CD14-positive monocyte (primary cell): ENCODE results near the gene MCF2L. TPM values are rescaled to one million over a fixed set of nuclear protein-coding genes. Genes with fewer than 3 reads are reported as not detected.

Source experiments
- DNase-seq, 3 donors: peaks; one replicate each; pipeline ENCODE4 v3.0.0-alpha.2; 2011 to 2022
- H2AFZ ChIP-seq: 2 replicates; pipeline ENCODE4 v1.6.0; 2012; ENCODE audit warnings: mild to moderate bottlenecking, low read depth, low read length, inconsistent platforms; ENCODE audit not compliant: insufficient read depth, poor library complexity, severe bottlenecking
- H3K27ac ChIP-seq, 2 donors: 1 replicate in 1 of 2; 2 replicates in 1 of 2; pipeline ENCODE4 v1.5.1; 2012 to 2013; ENCODE audit warnings: low read length in 2 of 2, control low read depth in 1 of 2, inconsistent platforms in 1 of 2, low read depth in 1 of 2, mild to moderate bottlenecking in 1 of 2
- H3K27me3 ChIP-seq, 2 donors: one replicate each; pipeline versions ENCODE4 v1.6.0 to v1.6.1; 2011 to 2013; ENCODE audit warnings: low read length in 2 of 2; ENCODE audit not compliant: control insufficient read depth in 2 of 2, insufficient read depth in 2 of 2
- H3K36me3 ChIP-seq, 2 donors: replicated peaks in 1 of 2; 1 replicate in 1 of 2; 2 replicates in 1 of 2; pipeline versions ENCODE4 v1.5.1 to v1.6.1; 2012 to 2013; ENCODE audit warnings: low read length in 2 of 2, control low read depth in 1 of 2, inconsistent platforms in 1 of 2, mild to moderate bottlenecking in 1 of 2; ENCODE audit not compliant: insufficient read depth in 2 of 2, control insufficient read depth in 1 of 2
- H3K4me1 ChIP-seq, 2 donors: 1 replicate in 1 of 2; 2 replicates in 1 of 2; pipeline versions ENCODE4 v1.5.1 to v1.6.1; 2012 to 2013; ENCODE audit warnings: low read length in 2 of 2, control low read depth in 1 of 2, inconsistent platforms in 1 of 2, mild to moderate bottlenecking in 1 of 2, moderate library complexity in 1 of 2; ENCODE audit not compliant: insufficient read depth in 2 of 2, control insufficient read depth in 1 of 2
- H3K4me2 ChIP-seq: replicated peaks from 2 replicates; pipeline ENCODE3; 2012; ENCODE audit warnings: low read length, moderate library complexity, mild to moderate bottlenecking; ENCODE audit not compliant: poor library complexity, severe bottlenecking; ENCODE audit errors: extremely low read depth
- H3K4me3 ChIP-seq, 3 experiments: fragments of 200-600 bp in 1 of 3; sonication (generic) in 1 of 3; replicated peaks in 1 of 3; 1 replicate in 2 of 3; 2 replicates in 1 of 3; pipeline ENCODE4 v1.5.1; 2011 to 2013; ENCODE audit warnings: low read length in 3 of 3, mild to moderate bottlenecking in 3 of 3, control low read depth in 2 of 3, low read depth in 2 of 3, inconsistent platforms in 1 of 3, moderate library complexity in 1 of 3
- H3K79me2 ChIP-seq: 2 replicates; pipeline ENCODE4 v1.6.0; 2012; ENCODE audit warnings: mild to moderate bottlenecking, control low read depth, inconsistent platforms, low read length, moderate library complexity; ENCODE audit not compliant: insufficient read depth
- H3K9ac ChIP-seq: 2 replicates; pipeline ENCODE4 v1.6.0; 2017; ENCODE audit warnings: low read length, mild to moderate bottlenecking; ENCODE audit not compliant: insufficient read depth, poor library complexity, severe bottlenecking
- H3K9me3 ChIP-seq, 2 donors: replicated peaks in 1 of 2; 1 replicate in 1 of 2; 2 replicates in 1 of 2; pipeline versions ENCODE4 v1.5.1 to v1.6.1; 2012 to 2013; ENCODE audit warnings: low read length in 2 of 2, control low read depth in 1 of 2; ENCODE audit not compliant: control insufficient read depth in 1 of 2, insufficient read depth in 1 of 2
- H4K20me1 ChIP-seq: 2 replicates; pipeline ENCODE4 v1.6.0; 2012; ENCODE audit warnings: mild to moderate bottlenecking, low read length, control low read depth, moderate library complexity; ENCODE audit not compliant: insufficient read depth
- H3K27ac Mint-ChIP-seq, 7 donors: one replicate each; pipeline ENCODE4 v1.8.0; 2020; ENCODE audit warnings: mild to moderate bottlenecking in 7 of 7, mixed read lengths in 7 of 7, moderate library complexity in 6 of 7, inconsistent platforms in 2 of 7
- H3K27me3 Mint-ChIP-seq, 3 donors: one replicate each; pipeline ENCODE4 v1.8.0; 2021 to 2022; ENCODE audit warnings: low read depth in 3 of 3, mild to moderate bottlenecking in 3 of 3, mixed read lengths in 3 of 3, moderate library complexity in 3 of 3, inconsistent platforms in 1 of 3
- H3K36me3 Mint-ChIP-seq, 2 donors: one replicate each; pipeline ENCODE4 v1.8.0; 2020; ENCODE audit warnings: mixed read lengths in 2 of 2, inconsistent platforms in 1 of 2, mild to moderate bottlenecking in 1 of 2
- H3K4me1 Mint-ChIP-seq: one replicate; pipeline ENCODE4 v1.8.0; 2020; ENCODE audit warnings: mild to moderate bottlenecking, mixed read lengths
- H3K4me3 Mint-ChIP-seq, 2 donors: one replicate each; pipeline ENCODE4 v1.8.0; 2020; ENCODE audit warnings: mild to moderate bottlenecking in 2 of 2, mixed read lengths in 2 of 2, moderate library complexity in 1 of 2
- H3K9me3 Mint-ChIP-seq, 7 donors: one replicate each; pipeline ENCODE4 v1.8.0; 2020 to 2022; ENCODE audit warnings: mixed read lengths in 7 of 7, mild to moderate bottlenecking in 6 of 7, moderate library complexity in 6 of 7, inconsistent platforms in 2 of 7
- WGBS: methylation state at CpG from one replicate; pipeline ENCODE4 v1.1.5; 2013; ENCODE audit warnings: missing lambda C conversion rate; ENCODE audit not compliant: insufficient coverage; 5-methylcytosine and 5-hydroxymethylcytosine counted together
- intact Hi-C, 2 donors: fragments of 100-400 bp; cut with micrococcal nuclease; formaldehyde crosslinking; loops; one replicate each; pipeline versions ENCODE4 v1.15.0 to v1.15.1; 2023
- polyA plus RNA-seq, 3 donors: library from polyadenylated mRNA; depleted of rRNA in 1 of 3; unstranded in 2 of 3; stranded (reverse) in 1 of 3; fragments of 300-500 nt in 2 of 3; fragments of >200 nt in 1 of 3; fragmentation: Illumina TruSeq in 2 of 3; gene quantifications; 1 replicate in 2 of 3; 2 replicates in 1 of 3; pipeline ENCODE4 v1.2.3, GENCODE V29; 2012 to 2021
- TF ChIP-seq, protein P1 (sequence below): fragments of 200-600 bp; IDR thresholded peaks from one replicate; pipeline ENCODE4 v1.8.0; 2022; ENCODE audit warnings: antibody characterized with exemption, mild to moderate bottlenecking

MCF2L gene
- polyA plus RNA-seq, 3 donors: not detected

DNA sequence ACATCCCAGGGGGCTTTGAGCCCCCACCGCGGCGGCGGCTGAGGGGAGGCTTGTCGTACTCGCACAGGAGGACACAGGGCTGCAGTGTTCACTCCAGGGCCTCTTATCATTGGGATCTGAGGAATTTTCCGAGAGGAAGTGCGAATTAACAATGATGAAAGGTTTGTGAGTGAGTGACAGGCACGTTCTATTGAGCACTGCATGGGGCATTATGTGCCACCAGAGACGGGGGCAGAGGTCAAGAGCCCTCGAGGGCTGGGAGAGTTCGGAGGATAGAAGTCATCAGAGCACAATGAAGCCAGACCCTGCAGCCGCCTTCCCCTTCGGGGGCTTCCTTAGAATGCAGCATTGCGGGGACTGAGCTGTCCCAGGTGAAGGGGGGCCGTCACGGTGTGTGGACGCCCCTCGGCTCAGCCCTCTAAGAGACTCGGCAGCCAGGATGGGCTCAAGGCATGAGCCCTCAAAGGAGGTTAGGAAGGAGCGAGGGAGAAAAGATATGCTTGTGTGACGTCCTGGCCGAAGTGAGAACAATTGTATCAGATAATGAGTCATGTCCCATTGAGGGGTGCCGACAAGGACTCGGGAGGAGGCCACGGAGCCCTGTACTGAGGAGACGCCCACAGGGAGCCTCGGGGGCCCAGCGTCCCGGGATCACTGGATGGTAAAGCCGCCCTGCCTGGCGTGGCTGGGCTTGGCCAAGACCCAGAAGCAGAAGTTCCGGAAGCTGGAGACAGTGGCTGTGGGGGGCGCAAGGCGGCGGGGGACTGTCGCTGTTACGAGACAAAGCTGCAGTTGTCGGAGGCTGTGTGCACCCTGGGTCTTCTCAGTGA, 53.9 kb downstream of the MCF2L start:
- TF ChIP-seq, protein P1, sequence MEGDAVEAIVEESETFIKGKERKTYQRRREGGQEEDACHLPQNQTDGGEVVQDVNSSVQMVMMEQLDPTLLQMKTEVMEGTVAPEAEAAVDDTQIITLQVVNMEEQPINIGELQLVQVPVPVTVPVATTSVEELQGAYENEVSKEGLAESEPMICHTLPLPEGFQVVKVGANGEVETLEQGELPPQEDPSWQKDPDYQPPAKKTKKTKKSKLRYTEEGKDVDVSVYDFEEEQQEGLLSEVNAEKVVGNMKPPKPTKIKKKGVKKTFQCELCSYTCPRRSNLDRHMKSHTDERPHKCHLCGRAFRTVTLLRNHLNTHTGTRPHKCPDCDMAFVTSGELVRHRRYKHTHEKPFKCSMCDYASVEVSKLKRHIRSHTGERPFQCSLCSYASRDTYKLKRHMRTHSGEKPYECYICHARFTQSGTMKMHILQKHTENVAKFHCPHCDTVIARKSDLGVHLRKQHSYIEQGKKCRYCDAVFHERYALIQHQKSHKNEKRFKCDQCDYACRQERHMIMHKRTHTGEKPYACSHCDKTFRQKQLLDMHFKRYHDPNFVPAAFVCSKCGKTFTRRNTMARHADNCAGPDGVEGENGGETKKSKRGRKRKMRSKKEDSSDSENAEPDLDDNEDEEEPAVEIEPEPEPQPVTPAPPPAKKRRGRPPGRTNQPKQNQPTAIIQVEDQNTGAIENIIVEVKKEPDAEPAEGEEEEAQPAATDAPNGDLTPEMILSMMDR: no peak

DNA sequence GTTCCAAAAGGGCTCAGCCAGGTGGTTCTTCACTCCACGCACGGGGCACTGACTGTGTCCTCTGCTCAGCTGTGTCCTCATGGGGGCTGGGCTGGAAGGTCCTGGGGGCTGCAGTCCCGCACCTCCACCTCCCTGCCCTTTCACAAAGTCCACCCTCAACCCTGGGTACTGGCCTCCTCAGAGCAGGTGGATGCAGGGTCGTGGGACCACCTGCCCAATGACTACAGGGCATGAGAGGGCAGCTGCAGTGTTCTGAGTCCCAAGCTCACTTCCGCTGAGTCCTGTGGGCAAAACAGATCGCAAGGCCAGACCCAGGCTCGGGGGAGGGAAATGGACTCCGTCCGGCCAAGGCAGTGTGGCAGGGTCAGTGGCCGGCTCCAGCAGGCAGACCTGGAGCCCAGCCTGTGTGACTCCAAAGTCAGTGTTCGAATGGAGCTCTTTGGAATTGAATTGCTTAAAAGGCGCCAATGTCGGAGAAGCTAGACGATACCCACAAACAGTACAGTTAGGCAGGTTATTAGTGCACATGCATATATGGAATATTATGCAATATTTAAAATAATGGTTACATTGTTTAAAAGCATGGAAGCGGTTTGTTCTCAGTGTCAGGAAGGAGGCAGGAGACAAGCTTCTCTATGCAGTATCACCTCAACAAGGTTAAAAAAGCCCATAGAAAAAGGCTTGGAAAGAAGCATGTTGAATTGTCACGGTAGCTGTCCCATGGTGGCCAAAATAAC, 54.8 kb downstream of the MCF2L start:
- Histone ChIP-seq H3K27me3 (no peaks in the 10 kb centered on the region), H2AFZ (no peak overlapping the region), H3K36me3 (no peaks in the 10 kb centered on the region), H3K4me3 (no peak overlapping the region), H3K4me2 (no peak overlapping the region), H3K27ac (no peak overlapping the region), H3K9me3 (peaks cover 0 to 6% of the 10 kb centered on the region in 2 donors), H3K9ac (no peak overlapping the region), H3K4me1 (no peaks in the 10 kb centered on the region), H4K20me1 (no peaks in the 10 kb centered on the region), H3K79me2 (no peaks in the 10 kb centered on the region)
- H3K36me3 Mint-ChIP-seq: no peaks in the 10 kb centered on the region
- DNase-seq: no peak
- peaks cover 0 to 5% (median 5%) of the 10 kb centered on the region in 3 donors for H3K27me3 Mint-ChIP-seq
- H3K9me3 Mint-ChIP-seq: peaks cover 0 to 19% (median 5%) of the 10 kb centered on the region in 7 donors
- 82% methylated on average over 12 of the region's 16 CpGs for WGBS
- no peak overlapping the region for H3K4me3 Mint-ChIP-seq
- intact Hi-C loops: no loop called here
- TF ChIP-seq, protein P1: no peak
- H3K27ac Mint-ChIP-seq: no peak overlapping the region
- H3K4me1 Mint-ChIP-seq: no peaks in the 10 kb centered on the region

More for the DNA sequence above, 53.9 kb downstream of the MCF2L start:
- Mint-ChIP-seq H3K27ac (no peak overlapping the region), H3K27me3 (peaks cover 0 to 9% (median 5%) of the 10 kb centered on the region in 3 donors), H3K9me3 (peaks cover 0 to 19% (median 5%) of the 10 kb centered on the region in 7 donors), H3K4me3 (no peak overlapping the region), H3K36me3 (no peaks in the 10 kb centered on the region), H3K4me1 (no peaks in the 10 kb centered on the region)
- intact Hi-C loops: no loop called here
- no peak overlapping the region for H3K4me2 ChIP-seq
- WGBS: 79% methylated on average over 28 of the region's 39 CpGs
- no peaks in the 10 kb centered on the region for H4K20me1 ChIP-seq
- H3K79me2 ChIP-seq: no peaks in the 10 kb centered on the region
- no peak for DNase-seq
- no peak overlapping the region for H2AFZ ChIP-seq
- no peak overlapping the region for H3K9ac ChIP-seq
- H3K4me1 ChIP-seq: no peaks in the 10 kb centered on the region
- H3K36me3 ChIP-seq: no peaks in the 10 kb centered on the region
- H3K9me3 ChIP-seq: peaks cover 0 to 6% of the 10 kb centered on the region in 2 donors
- no peak overlapping the region for H3K27ac ChIP-seq
- H3K27me3 ChIP-seq: no peaks in the 10 kb centered on the region
- no peak overlapping the region for H3K4me3 ChIP-seq
